Thoracic aorta (tissue), 2 donors: ENCODE measurements around the gene FAM186B. TPM values are rescaled to one million over a fixed set of nuclear protein-coding genes. Genes with fewer than 3 reads are reported as not detected.
A peak's percentile ranks its signal among the peaks of the same experiment; 100 is the strongest.

Experiments
- ATAC-seq: fragments of 150-250 bp; one replicate; pipeline ENCODE4 v1.8.0; 2017; ENCODE audit warnings: low read depth; ENCODE audit not compliant: insufficient number of reproducible peaks, low FRiP score
- DNase-seq: peaks from one replicate; pipeline ENCODE4 v3.0.0-alpha.2; 2020; ENCODE audit warnings: low spot score
- H3K27ac ChIP-seq, 2 donors: fragments of 200-600 bp; sonication (generic); 1 replicate in 1 of 2; 2 replicates in 1 of 2; pipeline ENCODE4 v1.5.1; 2016; ENCODE audit warnings: mild to moderate bottlenecking in 2 of 2, moderate library complexity in 2 of 2
- H3K27me3 ChIP-seq: fragments of 200-600 bp; sonication (generic); replicated peaks from 2 replicates; pipeline ENCODE4 v1.6.0; 2016; ENCODE audit warnings: mild to moderate bottlenecking; ENCODE audit not compliant: insufficient read depth
- H3K36me3 ChIP-seq: fragments of 200-600 bp; sonication (generic); one replicate; pipeline ENCODE4 v1.5.1; 2016
- H3K4me1 ChIP-seq, 2 donors: fragments of 200-600 bp; sonication (generic); 1 replicate in 1 of 2; 2 replicates in 1 of 2; pipeline versions ENCODE4 v1.5.1 to v1.6.0; 2016; ENCODE audit warnings: low read depth in 2 of 2, mild to moderate bottlenecking in 1 of 2; ENCODE audit not compliant: control insufficient read depth in 1 of 2
- H3K4me3 ChIP-seq: fragments of 200-600 bp; sonication (generic); 2 replicates; pipeline ENCODE4 v1.5.1; 2016; ENCODE audit warnings: mild to moderate bottlenecking
- H3K9me3 ChIP-seq: fragments of 200-600 bp; sonication (generic); 2 replicates; pipeline ENCODE4 v1.5.1; 2016
- CTCF ChIP-seq: fragments of 200-600 bp; sonication (generic); IDR thresholded peaks from one replicate; pipeline ENCODE4 v1.5.1; 2019; ENCODE audit warnings: antibody characterized with exemption
- total RNA-seq, 2 donors: library from RNA; depleted of rRNA; stranded (reverse); fragments of >200 nt; gene quantifications; one replicate each; pipeline versions ENCODE4 v1.1.0 to v1.2.3, GENCODE V29; 2016

The FAM186B gene
- total RNA-seq, 2 donors from 2014 or later = 0.42 to 0.54 TPM

- Histone ChIP-seq H3K27me3 (no peaks in the 10 kb centered on the region), H3K27ac (no peak overlapping the region), H3K4me3 (peak overlapping the region; percentile 68), H3K36me3 (no peaks in the 10 kb centered on the region), H3K4me1 (peaks cover 3 to 14% of the 10 kb centered on the region in 2 donors), H3K9me3 (no peaks in the 10 kb centered on the region)
- DNase-seq = no peak
- no peak for ATAC-seq
- TF ChIP-seq CTCF = peak; percentile 39
Measured at GRCh38 chr12:49548822-49549648, 56.4 kb downstream of the FAM186B start.

GRCh38 chr12:49548481-49548821, 57.0 kb downstream of the FAM186B start:
- Histone ChIP-seq H3K4me1 (peaks cover 3 to 14% of the 10 kb centered on the region in 2 donors), H3K27ac (no peak overlapping the region), H3K27me3 (no peaks in the 10 kb centered on the region), H3K4me3 (peak overlapping the region; percentile 68), H3K36me3 (no peaks in the 10 kb centered on the region), H3K9me3 (no peaks in the 10 kb centered on the region)
- DNase-seq = no peak
- no peak for ATAC-seq
- no peak for TF ChIP-seq CTCF

- Histone ChIP-seq H3K27ac (no peak overlapping the region), H3K4me1 (peaks cover 3 to 14% of the 10 kb centered on the region in 2 donors), H3K9me3 (no peaks in the 10 kb centered on the region), H3K36me3 (no peaks in the 10 kb centered on the region), H3K27me3 (no peaks in the 10 kb centered on the region), H3K4me3 (no peak overlapping the region)
- no peak for TF ChIP-seq CTCF
- ATAC-seq = no peak
- no peak for DNase-seq
Measured at GRCh38 chr12:49547090-49547690, 58.2 kb downstream of the FAM186B start.

- no peak overlapping the region for H3K27ac ChIP-seq
- H3K4me1 ChIP-seq = peaks cover 3 to 14% of the 10 kb centered on the region in 2 donors
- ATAC-seq (no peak), DNase-seq (no peak)
- no peaks in the 10 kb centered on the region for H3K36me3 ChIP-seq
- H3K27me3 ChIP-seq = no peaks in the 10 kb centered on the region
- TF ChIP-seq CTCF = no peak
- H3K4me3 ChIP-seq = no peak overlapping the region
- H3K9me3 ChIP-seq = no peaks in the 10 kb centered on the region
Measured at GRCh38 chr12:49546481-49546880, 59.0 kb downstream of the FAM186B start.

- ATAC-seq = no peak
- H3K4me3 ChIP-seq = no peak overlapping the region
- H3K4me1 ChIP-seq = peaks cover 3 to 14% of the 10 kb centered on the region in 2 donors
- no peak overlapping the region for H3K27ac ChIP-seq
- no peak for TF ChIP-seq CTCF
- no peaks in the 10 kb centered on the region for H3K27me3 ChIP-seq
- H3K36me3 ChIP-seq = no peaks in the 10 kb centered on the region
- no peaks in the 10 kb centered on the region for H3K9me3 ChIP-seq
- no peak for DNase-seq
Measured at GRCh38 chr12:49545815-49546214, 59.6 kb downstream of the FAM186B start.
